Thyroid gland (tissue), 4 donors: ENCODE measurements around the gene SLC39A2. TPM values are rescaled to one million over a fixed set of nuclear protein-coding genes. Genes with fewer than 3 reads are reported as not detected.
"Not testable (repeated sequence)": the region's sequence is repeated elsewhere in the genome, so short reads cannot be mapped to it uniquely, and the experiment has no call there.

Experiments used
- DNase-seq, 2 donors: peaks; one replicate each; pipeline ENCODE4 v3.0.0-alpha.2; 2019
- H3K27ac ChIP-seq, 3 donors: fragments of 200-600 bp; sonication (generic); 1 replicate in 2 of 3; 2 replicates in 1 of 3; pipeline ENCODE4 v1.5.1; 2016 to 2019; ENCODE audit warnings: mild to moderate bottlenecking in 1 of 3, moderate library complexity in 1 of 3
- H3K27me3 ChIP-seq: fragments of 200-600 bp; sonication (generic); one replicate; pipeline ENCODE4 v1.5.1; 2019
- H3K36me3 ChIP-seq, 2 donors: fragments of 200-600 bp; sonication (generic); one replicate each; pipeline ENCODE4 v1.5.1; 2016 to 2019
- H3K4me1 ChIP-seq, 2 donors: fragments of 200-600 bp; sonication (generic); one replicate each; pipeline ENCODE4 v1.5.1; 2017 to 2019
- H3K4me3 ChIP-seq, 3 donors: fragments of 200-600 bp; sonication (generic); replicated peaks in 1 of 3; 1 replicate in 2 of 3; 2 replicates in 1 of 3; pipeline ENCODE4 v1.5.1; 2016; ENCODE audit warnings: mild to moderate bottlenecking in 1 of 3
- H3K9me3 ChIP-seq: fragments of 200-600 bp; sonication (generic); one replicate; pipeline ENCODE4 v1.5.1; 2017
- CTCF ChIP-seq, 6 experiments: fragments of 200-600 bp in 3 of 6; fragments of 450-650 bp in 3 of 6; sonication (generic) in 3 of 6; IDR thresholded peaks; one replicate each; pipeline ENCODE4 v1.5.1; 2016 to 2019; ENCODE audit warnings: antibody characterized with exemption in 6 of 6, mild to moderate bottlenecking in 2 of 6, inconsistent platforms in 1 of 6, moderate library complexity in 1 of 6
- POLR2A ChIP-seq, 2 donors: fragments of 450-650 bp; IDR thresholded peaks; one replicate each; pipeline ENCODE4 v1.6.1; 2017; ENCODE audit warnings: antibody characterized with exemption in 2 of 2, mild to moderate bottlenecking in 2 of 2, moderate library complexity in 1 of 2
- WGBS, 2 donors: methylation state at CpG; one replicate each; pipeline ENCODE4 v1.1.5; 2017; 5-methylcytosine and 5-hydroxymethylcytosine counted together
- intact Hi-C: fragments of 100-400 bp; cut with DNase I; formaldehyde crosslinking; loops from one replicate; pipeline ENCODE4 v1.15.1; 2023
- total RNA-seq, 4 donors: library from RNA; depleted of rRNA; stranded (reverse); fragments of >200 nt; gene quantifications; one replicate each; pipeline ENCODE4 v1.2.3, GENCODE V29; 2016

Gene SLC39A2
- total RNA-seq, 4 donors from 2014 or later = not detected

- Histone ChIP-seq H3K27ac (no peak overlapping the region), H3K4me1 (no peaks in the 10 kb centered on the region), H3K9me3 (no peaks in the 10 kb centered on the region), H3K27me3 (no peaks in the 10 kb centered on the region), H3K36me3 (no peaks in the 10 kb centered on the region), H3K4me3 (no peak overlapping the region)
- DNase-seq = no peak
- TF ChIP-seq CTCF (IDR thresholded peaks at IDR 0.05) = no peak
- TF ChIP-seq POLR2A (IDR thresholded peaks at IDR 0.05) = no peak
- intact Hi-C loops = no loop called here
- WGBS, 2 donors = 80 to 86% methylated on average over 14 of the region's 14 CpGs
Observed at GRCh38 chr14:21003788-21004346, 4.8 kb downstream of the SLC39A2 start.

GRCh38 chr14:21009721-21010120 is 10.6 kb downstream of the SLC39A2 start:
- H3K9me3 ChIP-seq, H3K27ac ChIP-seq: not testable (repeated sequence)
- 78 to 80% methylated on average over 3 of the region's 3 CpGs for WGBS, 2 donors

GRCh38 chr14:21011136-21011535 is 12.0 kb downstream of the SLC39A2 start:
- TF ChIP-seq CTCF (IDR thresholded peaks at IDR 0.05) = no peak
- TF ChIP-seq POLR2A (IDR thresholded peaks at IDR 0.05) = no peak
- Histone ChIP-seq H3K27ac (no peak overlapping the region), H3K4me1 (no peaks in the 10 kb centered on the region), H3K36me3 (no peaks in the 10 kb centered on the region), H3K4me3 (no peak overlapping the region), H3K27me3 (no peaks in the 10 kb centered on the region), H3K9me3 (no peaks in the 10 kb centered on the region)
- no peak for DNase-seq
- intact Hi-C loops = no loop called here
- WGBS, 2 donors = 75 to 91% methylated on average over 1 of the region's 1 CpG

More at GRCh38 chr14:21009721-21010120, 10.6 kb downstream of the SLC39A2 start:
- H3K4me3 ChIP-seq, H3K27me3 ChIP-seq, intact Hi-C loops, H3K4me1 ChIP-seq, H3K36me3 ChIP-seq, DNase-seq: not testable (repeated sequence)

GRCh38 chr14:21014761-21015190 is 15.7 kb downstream of the SLC39A2 start:
- H3K4me1 ChIP-seq = no peaks in the 10 kb centered on the region
- TF ChIP-seq POLR2A (IDR thresholded peaks at IDR 0.05) (no peak), CTCF (IDR thresholded peaks at IDR 0.05) (peak; percentile 91 to 97 (median 95))
- no peak overlapping the region for H3K4me3 ChIP-seq
- no peak overlapping the region for H3K27ac ChIP-seq
- DNase-seq = peak; percentile 84 to 91
- WGBS, 2 donors = 0 to 1% methylated on average over 4 of the region's 4 CpGs
- H3K27me3 ChIP-seq = no peaks in the 10 kb centered on the region
- no peaks in the 10 kb centered on the region for H3K9me3 ChIP-seq
- intact Hi-C loops = loop anchor here (5.0 kb wide), 1 partner anchor 78 kb away; no protein-coding TSS in a partner anchor
- H3K36me3 ChIP-seq = peaks cover 11 to 18% of the 10 kb centered on the region in 2 donors

GRCh38 chr14:21015312-21015711 is 16.2 kb downstream of the SLC39A2 start:
- Histone ChIP-seq H3K27me3 (no peaks in the 10 kb centered on the region), H3K9me3 (no peaks in the 10 kb centered on the region), H3K4me3 (no peak overlapping the region), H3K27ac (peak overlapping the region in 1 of 3 donors; percentile 14), H3K4me1 (no peaks in the 10 kb centered on the region), H3K36me3 (peaks cover 11 to 19% of the 10 kb centered on the region in 2 donors)
- TF ChIP-seq POLR2A (IDR thresholded peaks at IDR 0.05) (no peak), CTCF (IDR thresholded peaks at IDR 0.05) (no peak)
- intact Hi-C loops = loop anchor here (5.0 kb wide), 1 partner anchor 77 kb away; no protein-coding TSS in a partner anchor
- DNase-seq = no peak
- 69 to 80% methylated on average over 6 of the region's 6 CpGs for WGBS, 2 donors
